Activated naive CD4-positive, alpha-beta T cell treated with anti-CD3 and anti-CD28 coated beads for 36 hours (primary cell): Measurements from ENCODE around the gene TPT1. TPM values are rescaled to one million over a fixed set of nuclear protein-coding genes. Genes with fewer than 3 reads are reported as not detected.

ENCODE experiments used
- CTCF ChIA-PET: fragments of 350-600 bp; sonication (Branson Sonifier 250); formaldehyde crosslinking; loops from one replicate; lab custom pipeline; 2021; ENCODE audit warnings: antibody characterized with exemption; lab: Charles Lee
- DNase-seq: peaks from one replicate; pipeline ENCODE4 v3.0.0-alpha.2; 2020
- H3K27ac Mint-ChIP-seq: one replicate; pipeline ENCODE4 v1.8.0; 2021; ENCODE audit warnings: mild to moderate bottlenecking, mixed read lengths
- H3K27me3 Mint-ChIP-seq: one replicate; pipeline ENCODE4 v1.8.0; 2021; ENCODE audit warnings: low read depth, mixed read lengths
- H3K36me3 Mint-ChIP-seq: one replicate; pipeline ENCODE4 v1.8.0; 2021; ENCODE audit warnings: low read depth, mixed read lengths
- H3K4me1 Mint-ChIP-seq: one replicate; pipeline ENCODE4 v1.8.0; 2021; ENCODE audit warnings: low read depth, mixed read lengths
- H3K4me3 Mint-ChIP-seq: one replicate; pipeline ENCODE4 v1.8.0; 2021; ENCODE audit warnings: mild to moderate bottlenecking, moderate library complexity, mixed read lengths
- H3K9me3 Mint-ChIP-seq: one replicate; pipeline ENCODE4 v1.8.0; 2021; ENCODE audit warnings: mixed read lengths
- intact Hi-C: fragments of 100-400 bp; cut with micrococcal nuclease; formaldehyde crosslinking; loops from one replicate; pipeline ENCODE4 v1.15.1; 2023
- total RNA-seq, 2 experiments: library from RNA; stranded (reverse); gene quantifications; one replicate each; pipeline ENCODE4 v1.2.3, GENCODE V29; 2021

The TPT1 gene
- total RNA-seq, 2 experiments from 2014 or later: 3,331 to 3,631 TPM

- Mint-ChIP-seq H3K27me3 (no peaks in the 10 kb centered on the region), H3K4me1 (peaks cover 93% of the 10 kb centered on the region), H3K27ac (peak overlapping the region; percentile 79), H3K36me3 (peaks cover 30% of the 10 kb centered on the region), H3K9me3 (no peaks in the 10 kb centered on the region), H3K4me3 (no peak overlapping the region)
- intact Hi-C loops: loop anchor here (1.0 to 10.0 kb wide), 3 partner anchors 8 to 831 kb away; partner anchors contain the start of gene TPT1
- CTCF ChIA-PET: interaction anchor here (0.9 kb wide), 1 partner anchor 27 kb away, joined by 3 read pairs; no protein-coding TSS in a partner anchor
- no peak for DNase-seq
Measured at GRCh38 chr13:45333251-45333976, 7.6 kb downstream of the TPT1 start.

- Mint-ChIP-seq H3K36me3 (peaks cover 24% of the 10 kb centered on the region), H3K27me3 (no peaks in the 10 kb centered on the region), H3K27ac (no peak overlapping the region), H3K4me1 (peaks cover 91% of the 10 kb centered on the region), H3K9me3 (no peaks in the 10 kb centered on the region), H3K4me3 (no peak overlapping the region)
- intact Hi-C loops: loop anchor here (1.0 to 10.0 kb wide), 3 partner anchors 8 to 832 kb away; partner anchors contain the start of gene TPT1
- no peak for DNase-seq
- CTCF ChIA-PET: interaction anchor here (0.9 to 1.8 kb wide), 3 partner anchors 26 to 286 kb away, joined by 3 to 7 read pairs (median 6); no protein-coding TSS in a partner anchor
Measured at GRCh38 chr13:45332831-45333219, 8.2 kb downstream of the TPT1 start.

- intact Hi-C loops: loop anchor here (5.0 to 10.0 kb wide), 2 partner anchors 35 to 833 kb away; no protein-coding TSS in a partner anchor
- Mint-ChIP-seq H3K36me3 (peaks cover 20% of the 10 kb centered on the region), H3K9me3 (no peaks in the 10 kb centered on the region), H3K4me1 (peaks cover 91% of the 10 kb centered on the region), H3K27ac (peak overlapping the region; percentile 57), H3K27me3 (no peaks in the 10 kb centered on the region), H3K4me3 (no peak overlapping the region)
- CTCF ChIA-PET: interaction anchor here (0.6 to 1.8 kb wide), 7 partner anchors 23 to 1452 kb away, joined by 3 to 7 read pairs (median 3); no protein-coding TSS in a partner anchor
- DNase-seq: no peak
Measured at GRCh38 chr13:45332036-45332830, 8.8 kb downstream of the TPT1 start.

GRCh38 chr13:45331692-45332035, 9.3 kb downstream of the TPT1 start:
- no peak overlapping the region for H3K4me3 Mint-ChIP-seq
- no peaks in the 10 kb centered on the region for H3K9me3 Mint-ChIP-seq
- no peaks in the 10 kb centered on the region for H3K27me3 Mint-ChIP-seq
- CTCF ChIA-PET: interaction anchor here (0.7 to 1.8 kb wide), 6 partner anchors 11 to 1452 kb away, joined by 3 to 7 read pairs (median 6); no protein-coding TSS in a partner anchor
- peaks cover 88% of the 10 kb centered on the region for H3K4me1 Mint-ChIP-seq
- intact Hi-C loops: loop anchor here (5.0 to 10.0 kb wide), 2 partner anchors 36 to 833 kb away; no protein-coding TSS in a partner anchor
- no peak for DNase-seq
- no peak overlapping the region for H3K27ac Mint-ChIP-seq
- peaks cover 14% of the 10 kb centered on the region for H3K36me3 Mint-ChIP-seq

GRCh38 chr13:45331123-45331619, 9.8 kb downstream of the TPT1 start:
- peaks cover 84% of the 10 kb centered on the region for H3K4me1 Mint-ChIP-seq
- H3K27ac Mint-ChIP-seq: peak overlapping the region; percentile 11
- no peak for DNase-seq
- H3K4me3 Mint-ChIP-seq: no peak overlapping the region
- CTCF ChIA-PET: interaction anchor here (1.0 to 1.8 kb wide), 4 partner anchors 10 to 276 kb away, joined by 3 to 7 read pairs (median 6); no protein-coding TSS in a partner anchor
- H3K9me3 Mint-ChIP-seq: no peaks in the 10 kb centered on the region
- H3K36me3 Mint-ChIP-seq: peaks cover 10% of the 10 kb centered on the region
- intact Hi-C loops: loop anchor here (5.0 to 10.0 kb wide), 2 partner anchors 36 to 834 kb away; no protein-coding TSS in a partner anchor
- H3K27me3 Mint-ChIP-seq: no peaks in the 10 kb centered on the region

- no peak for DNase-seq
- H3K4me1 Mint-ChIP-seq: peaks cover 59% of the 10 kb centered on the region
- H3K9me3 Mint-ChIP-seq: no peaks in the 10 kb centered on the region
- CTCF ChIA-PET: interaction anchor here (0.6 kb wide), 1 partner anchor 11 kb away, joined by 3 read pairs; no protein-coding TSS in a partner anchor
- intact Hi-C loops: no loop called here
- H3K27ac Mint-ChIP-seq: no peak overlapping the region
- H3K36me3 Mint-ChIP-seq: no peaks in the 10 kb centered on the region
- H3K4me3 Mint-ChIP-seq: no peak overlapping the region
- no peaks in the 10 kb centered on the region for H3K27me3 Mint-ChIP-seq
Measured at GRCh38 chr13:45328661-45329111, 12.3 kb downstream of the TPT1 start.

- H3K4me3 Mint-ChIP-seq: no peak overlapping the region
- H3K27me3 Mint-ChIP-seq: no peaks in the 10 kb centered on the region
- no peaks in the 10 kb centered on the region for H3K36me3 Mint-ChIP-seq
- H3K4me1 Mint-ChIP-seq: peaks cover 47% of the 10 kb centered on the region
- CTCF ChIA-PET: interaction anchor here (1.0 kb wide), 1 partner anchor 281 kb away, joined by 4 read pairs; no protein-coding TSS in a partner anchor
- no peak for DNase-seq
- intact Hi-C loops: no loop called here
- no peak overlapping the region for H3K27ac Mint-ChIP-seq
- no peaks in the 10 kb centered on the region for H3K9me3 Mint-ChIP-seq
Measured at GRCh38 chr13:45327253-45327955, 13.6 kb downstream of the TPT1 start.

- no peaks in the 10 kb centered on the region for H3K36me3 Mint-ChIP-seq
- H3K4me1 Mint-ChIP-seq: peaks cover 34% of the 10 kb centered on the region
- CTCF ChIA-PET: interaction anchor here (0.6 to 3.2 kb wide), 3 partner anchors 17 to 280 kb away, joined by 4 to 10 read pairs (median 6); no protein-coding TSS in a partner anchor
- no peaks in the 10 kb centered on the region for H3K9me3 Mint-ChIP-seq
- H3K27me3 Mint-ChIP-seq: no peaks in the 10 kb centered on the region
- H3K27ac Mint-ChIP-seq: no peak overlapping the region
- H3K4me3 Mint-ChIP-seq: no peak overlapping the region
- intact Hi-C loops: no loop called here
- no peak for DNase-seq
Measured at GRCh38 chr13:45325806-45326205, 15.2 kb downstream of the TPT1 start.

- DNase-seq: no peak
- intact Hi-C loops: no loop called here
- no peaks in the 10 kb centered on the region for H3K9me3 Mint-ChIP-seq
- H3K27me3 Mint-ChIP-seq: no peaks in the 10 kb centered on the region
- CTCF ChIA-PET: interaction anchor here (0.7 to 1.5 kb wide), 3 partner anchors 10 to 192 kb away, joined by 3 to 6 read pairs (median 3); no protein-coding TSS in a partner anchor
- H3K36me3 Mint-ChIP-seq: no peaks in the 10 kb centered on the region
- no peak overlapping the region for H3K27ac Mint-ChIP-seq
- no peak overlapping the region for H3K4me3 Mint-ChIP-seq
- peaks cover 4% of the 10 kb centered on the region for H3K4me1 Mint-ChIP-seq
Measured at GRCh38 chr13:45320876-45321629, 19.9 kb downstream of the TPT1 start.

GRCh38 chr13:45316996-45317395, 24.0 kb downstream of the TPT1 start:
- no peak overlapping the region for H3K4me3 Mint-ChIP-seq
- DNase-seq: no peak
- intact Hi-C loops: no loop called here
- H3K36me3 Mint-ChIP-seq: no peaks in the 10 kb centered on the region
- CTCF ChIA-PET: interaction anchor here (0.7 kb wide), 1 partner anchor 11 kb away, joined by 3 read pairs; no protein-coding TSS in a partner anchor
- no peak overlapping the region for H3K27ac Mint-ChIP-seq
- no peaks in the 10 kb centered on the region for H3K27me3 Mint-ChIP-seq
- H3K9me3 Mint-ChIP-seq: no peaks in the 10 kb centered on the region
- H3K4me1 Mint-ChIP-seq: peaks cover 4% of the 10 kb centered on the region

- intact Hi-C loops: no loop called here
- CTCF ChIA-PET: no interaction called here
- peaks cover 7% of the 10 kb centered on the region for H3K4me1 Mint-ChIP-seq
Measured at GRCh38 chr13:45316338-45316737, 24.6 kb downstream of the TPT1 start.

More at GRCh38 chr13:45316338-45316737, 24.6 kb downstream of the TPT1 start:
- Mint-ChIP-seq H3K4me3 (no peak overlapping the region), H3K9me3 (no peaks in the 10 kb centered on the region), H3K27ac (no peak overlapping the region), H3K36me3 (no peaks in the 10 kb centered on the region), H3K27me3 (no peaks in the 10 kb centered on the region)
- DNase-seq: no peak
